GM12892 (cell line): Measurements from ENCODE around the gene OR9Q1.

Experiments
- DNase-seq: peaks from one replicate; pipeline ENCODE4 v3.0.0; 2011; ENCODE audit not compliant: insufficient read length
- FAIRE-seq: peaks from 2 replicates; lab custom pipeline; 2011; peaks lifted over from hg19 to GRCh38; lab: Jason Lieb, UNC
- POLR2A ChIP-seq: IDR thresholded peaks from 2 replicates; pipeline ENCODE4 v1.6.1; 2011; ENCODE audit warnings: low read depth, low read length, control low read depth
- POLR2AphosphoS5 ChIP-seq: IDR thresholded peaks from 2 replicates; pipeline ENCODE4 v1.6.1; 2011; ENCODE audit warnings: low read depth, low read length, control low read depth
- TAF1 ChIP-seq: IDR thresholded peaks from 2 replicates; pipeline ENCODE4 v1.6.1; 2011; ENCODE audit warnings: low read depth, mild to moderate bottlenecking, control low read depth, low read length, borderline replicate concordance

OR9Q1 gene

GRCh38 chr11:58046231-58046630 lies 22.6 kb downstream of the OR9Q1 start:
- TF ChIP-seq POLR2AphosphoS5 (no peak), TAF1 (no peak), POLR2A (no peak)
- no peak for DNase-seq
- no peak for FAIRE-seq

- FAIRE-seq (peak; percentile 9), DNase-seq (no peak)
- TF ChIP-seq TAF1 (no peak), POLR2A (no peak), POLR2AphosphoS5 (no peak)
Measured at GRCh38 chr11:58047818-58048217, 24.1 kb downstream of the OR9Q1 start.

- TF ChIP-seq POLR2A = no peak
- TF ChIP-seq TAF1 = no peak
- no peak for TF ChIP-seq POLR2AphosphoS5
- no peak for FAIRE-seq
- no peak for DNase-seq
Measured at GRCh38 chr11:58055806-58056401, 32.2 kb downstream of the OR9Q1 start.

DNA sequence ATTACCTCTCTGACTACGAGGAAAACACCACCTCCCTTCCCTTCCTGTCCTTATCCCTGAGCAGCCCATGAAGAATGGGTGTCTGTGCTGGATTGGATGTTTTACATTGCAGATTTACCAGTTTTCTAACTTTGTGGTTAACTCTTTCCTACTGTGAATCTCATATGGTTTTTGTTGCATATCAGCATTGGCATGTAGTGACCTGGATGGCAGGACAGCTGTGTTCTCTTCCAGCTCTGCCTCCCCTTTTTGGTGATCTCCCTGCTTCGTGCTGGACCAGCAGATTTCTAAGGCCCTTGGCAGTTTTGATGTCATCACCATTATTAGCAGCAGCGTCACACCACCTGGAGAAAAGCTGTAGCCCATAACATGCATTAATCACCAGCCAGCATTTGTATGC lies 33.8 kb downstream of the OR9Q1 start:
- no peak for TF ChIP-seq TAF1
- TF ChIP-seq POLR2AphosphoS5 = no peak
- no peak for TF ChIP-seq POLR2A
- DNase-seq (no peak), FAIRE-seq (no peak)

DNA sequence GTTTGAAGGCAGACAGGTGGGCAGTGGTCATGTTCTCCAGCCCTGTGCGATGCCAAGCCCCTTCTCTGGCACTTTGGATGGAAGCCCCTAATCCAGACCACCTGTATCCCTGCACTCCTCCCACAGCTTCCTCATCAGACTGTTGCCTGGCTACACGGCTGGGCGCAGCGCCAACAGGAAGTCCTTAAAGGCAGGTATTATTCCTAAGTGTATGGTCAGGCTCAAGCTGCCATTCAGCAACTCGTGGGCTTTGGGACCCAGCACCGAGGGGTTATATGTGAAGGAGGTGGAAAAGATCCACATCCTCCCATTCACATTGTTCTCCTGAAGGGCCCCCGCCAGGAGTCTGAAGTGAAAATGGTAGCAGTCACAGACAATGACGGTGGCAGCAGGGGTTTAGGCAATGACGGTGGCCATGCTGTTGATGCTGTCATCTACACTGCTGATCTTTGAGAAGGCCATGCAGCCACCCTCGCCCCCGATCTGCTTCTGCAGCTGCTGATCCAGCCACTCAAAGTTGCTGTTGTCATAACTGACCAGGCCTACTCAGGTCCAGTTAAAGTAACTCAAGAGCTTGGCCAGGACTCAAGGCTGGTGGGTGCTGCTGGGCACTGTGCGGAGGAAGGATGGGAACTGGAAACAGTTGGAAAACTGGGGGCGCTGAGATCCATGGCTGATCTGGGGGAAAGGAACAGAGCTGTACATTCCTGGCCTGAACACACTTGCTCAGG lies 34.8 kb downstream of the OR9Q1 start:
- FAIRE-seq (peak; percentile 9), DNase-seq (no peak)
- TF ChIP-seq POLR2AphosphoS5 (no peak), TAF1 (no peak), POLR2A (no peak)

DNA sequence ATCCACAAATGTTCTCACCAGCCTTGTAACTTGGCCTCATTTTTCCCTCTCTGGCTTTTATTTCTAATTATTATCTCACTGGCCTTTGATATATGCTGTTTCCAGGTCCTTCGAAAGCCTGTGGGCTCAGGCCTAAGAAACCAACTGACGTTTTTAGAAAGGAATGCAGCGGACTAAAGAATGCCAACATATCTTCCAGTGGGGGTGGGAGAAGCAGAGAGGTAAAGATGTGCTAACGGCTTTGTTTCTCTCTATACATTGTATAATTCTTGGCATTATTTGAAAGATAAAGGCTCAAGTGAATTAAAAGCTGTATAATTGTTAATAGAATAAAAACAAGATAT lies 35.3 kb downstream of the OR9Q1 start:
- DNase-seq (no peak), FAIRE-seq (no peak)
- TF ChIP-seq TAF1 = no peak

DNA sequence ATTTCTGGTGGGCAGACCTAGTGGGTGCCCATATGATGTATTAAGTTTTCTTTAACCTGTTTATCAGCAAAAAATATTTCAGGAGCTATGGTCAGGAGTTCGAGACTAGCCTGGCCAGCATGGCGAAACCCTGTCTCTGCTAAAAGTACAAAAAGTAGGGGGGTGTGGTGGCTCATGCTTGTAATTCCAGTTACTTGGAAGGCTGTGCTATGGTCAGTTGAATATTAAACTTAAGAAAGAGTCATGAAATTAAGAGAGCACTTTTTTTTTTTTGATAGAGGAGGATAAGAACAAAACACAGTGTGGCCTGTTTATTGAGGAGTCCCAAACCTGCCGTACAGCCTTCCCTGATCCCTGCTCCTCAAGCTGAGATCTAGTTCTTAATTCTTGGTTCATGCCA lies 36.9 kb downstream of the OR9Q1 start:
- FAIRE-seq (no peak), DNase-seq (no peak)
- no peak for TF ChIP-seq TAF1
- TF ChIP-seq POLR2A = no peak
- TF ChIP-seq POLR2AphosphoS5 = no peak

- no peak for DNase-seq
- TF ChIP-seq POLR2AphosphoS5 (no peak), POLR2A (no peak), TAF1 (no peak)
- no peak for FAIRE-seq
Measured at GRCh38 chr11:58060939-58061672, 37.4 kb downstream of the OR9Q1 start.

GRCh38 chr11:58061813-58062212 lies 38.1 kb downstream of the OR9Q1 start:
- DNase-seq (no peak), FAIRE-seq (no peak)
- TF ChIP-seq POLR2AphosphoS5 (no peak), POLR2A (no peak), TAF1 (no peak)

DNA sequence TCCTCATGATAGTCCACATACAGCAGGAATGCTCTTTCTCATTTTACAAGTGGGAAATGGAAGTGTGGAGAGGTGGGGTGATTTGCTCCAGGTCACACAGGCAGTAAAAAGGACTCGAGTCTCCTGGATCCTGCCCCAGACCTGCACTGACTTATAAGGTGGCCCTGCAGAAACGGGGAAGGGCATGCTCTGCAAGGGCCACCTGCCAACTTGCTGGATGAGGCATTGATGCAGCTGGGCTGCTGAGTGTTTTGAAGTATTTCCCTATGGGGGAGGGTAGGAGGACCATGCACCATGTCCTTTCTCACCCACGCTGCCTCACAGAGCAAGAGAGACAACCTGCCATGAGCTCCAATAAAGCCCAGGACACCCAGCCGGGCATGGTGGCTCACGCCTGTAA lies 44.0 kb downstream of the OR9Q1 start:
- TF ChIP-seq POLR2A (no peak), TAF1 (no peak), POLR2AphosphoS5 (no peak)
- DNase-seq = no peak
- no peak for FAIRE-seq

DNA sequence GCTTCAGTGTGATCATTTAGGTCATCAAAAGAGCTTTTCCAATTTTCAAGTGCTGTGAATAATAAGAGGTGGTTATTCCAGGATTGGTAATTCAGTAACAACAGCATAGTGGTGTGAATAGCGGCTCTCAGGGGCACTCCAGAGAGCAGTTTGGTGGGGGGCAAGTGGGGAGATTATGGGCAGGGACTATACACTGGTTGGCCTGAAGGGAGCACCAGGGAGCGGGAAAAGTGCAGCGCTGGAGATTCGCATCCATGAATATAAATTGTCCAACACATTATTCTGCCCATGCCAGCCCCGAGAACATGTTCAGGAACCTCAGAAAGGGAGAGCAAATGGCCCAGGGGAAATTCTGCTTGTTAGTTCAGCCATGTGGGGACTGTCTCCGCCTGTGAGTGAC lies 45.0 kb downstream of the OR9Q1 start:
- FAIRE-seq (no peak), DNase-seq (no peak)
- TF ChIP-seq POLR2AphosphoS5 (no peak), POLR2A (no peak), TAF1 (no peak)

- FAIRE-seq = no peak
- TF ChIP-seq TAF1 = no peak
- no peak for TF ChIP-seq POLR2A
- TF ChIP-seq POLR2AphosphoS5 = no peak
- DNase-seq = no peak
Measured at GRCh38 chr11:58070585-58070984, 46.9 kb downstream of the OR9Q1 start.
